Hepatocyte (in vitro differentiated cells): Measurements from ENCODE around the gene ACTR3. TPM values are rescaled to one million over a fixed set of nuclear protein-coding genes. Genes with fewer than 3 reads are reported as not detected.

Source experiments
- DNase-seq: peaks from one replicate; pipeline ENCODE4 v3.0.0-alpha.2; 2016; ENCODE audit warnings: low spot score
- H2AFZ ChIP-seq: fragments of 200-600 bp; sonication (generic); 2 replicates; pipeline ENCODE4 v1.6.0; 2016; ENCODE audit warnings: antibody characterized with exemption, mild to moderate bottlenecking
- H3K27ac ChIP-seq: fragments of 200-600 bp; sonication (generic); 2 replicates; pipeline ENCODE4 v1.5.1; 2016; ENCODE audit warnings: mild to moderate bottlenecking
- H3K27me3 ChIP-seq: fragments of 200-600 bp; sonication (generic); 2 replicates; pipeline ENCODE4 v1.6.1; 2016
- H3K36me3 ChIP-seq: fragments of 200-600 bp; sonication (generic); replicated peaks from 2 replicates; pipeline ENCODE4 v1.5.1; 2016; ENCODE audit warnings: low read depth; ENCODE audit not compliant: insufficient read depth
- H3K4me1 ChIP-seq: fragments of 200-600 bp; sonication (generic); 2 replicates; pipeline ENCODE4 v1.5.1; 2016; ENCODE audit warnings: mild to moderate bottlenecking, moderate library complexity; ENCODE audit not compliant: insufficient read depth
- H3K4me2 ChIP-seq: fragments of 200-600 bp; sonication (generic); 2 replicates; pipeline ENCODE4 v1.6.0; 2016
- H3K4me3 ChIP-seq: fragments of 200-600 bp; sonication (generic); 2 replicates; pipeline ENCODE4 v1.5.1; 2016; ENCODE audit warnings: mild to moderate bottlenecking
- H3K79me2 ChIP-seq: fragments of 200-600 bp; sonication (generic); 2 replicates; pipeline ENCODE4 v1.6.0; 2017; ENCODE audit warnings: mild to moderate bottlenecking
- H3K9me2 ChIP-seq: fragments of 200-600 bp; sonication (generic); replicated peaks from 2 replicates; pipeline ENCODE4 v1.6.0; 2017; ENCODE audit warnings: mild to moderate bottlenecking; ENCODE audit not compliant: insufficient read depth
- H3K9me3 ChIP-seq: fragments of 200-600 bp; sonication (generic); 2 replicates; pipeline ENCODE4 v1.5.1; 2016; ENCODE audit warnings: low read depth, mild to moderate bottlenecking
- H4K20me1 ChIP-seq: fragments of 200-600 bp; sonication (generic); 2 replicates; pipeline ENCODE4 v1.6.0; 2016; ENCODE audit warnings: mild to moderate bottlenecking; ENCODE audit not compliant: insufficient read depth, poor library complexity, severe bottlenecking
- EZH2 ChIP-seq: fragments of 200-600 bp; sonication (generic); IDR thresholded peaks from 2 replicates; pipeline ENCODE4 v1.6.1; 2016; ENCODE audit warnings: antibody characterized with exemption, mild to moderate bottlenecking, borderline replicate concordance
- EZH2phosphoT487 ChIP-seq: fragments of 200-600 bp; sonication (generic); IDR thresholded peaks from one replicate; pipeline ENCODE4 v1.6.1; 2018; ENCODE audit warnings: antibody characterized with exemption, mild to moderate bottlenecking, low read depth, moderate library complexity; ENCODE audit not compliant: unreplicated experiment, severe bottlenecking
- WGBS: methylation state at CpG from one replicate; pipeline ENCODE4 v1.1.6; 2016; ENCODE audit warnings: low lambda C conversion rate; ENCODE audit errors: missing lambda C conversion rate; 5-methylcytosine and 5-hydroxymethylcytosine counted together
- polyA plus RNA-seq: library from polyadenylated mRNA; unstranded; fragments of >200 nt; fragmentation: Nextera tagmentation; extraction: Ambion mirVana; gene quantifications from 2 replicates; pipeline ENCODE4 v1.2.1, GENCODE V29; 2016
- total RNA-seq: library from RNA; depleted of rRNA; stranded (reverse); fragments of >200 nt; gene quantifications from 2 replicates; pipeline ENCODE4 v1.2.3, GENCODE V29; 2014
- TF ChIP-seq, protein P1 (sequence below): fragments of 200-600 bp; sonication (generic); IDR thresholded peaks from 2 replicates; pipeline ENCODE4 v1.5.1; 2016; ENCODE audit warnings: antibody characterized with exemption, mild to moderate bottlenecking; ENCODE audit not compliant: poor library complexity

ACTR3 gene
- total and polyA plus RNA-seq, 2 experiments from 2014 or later = 140 to 194 TPM

DNA sequence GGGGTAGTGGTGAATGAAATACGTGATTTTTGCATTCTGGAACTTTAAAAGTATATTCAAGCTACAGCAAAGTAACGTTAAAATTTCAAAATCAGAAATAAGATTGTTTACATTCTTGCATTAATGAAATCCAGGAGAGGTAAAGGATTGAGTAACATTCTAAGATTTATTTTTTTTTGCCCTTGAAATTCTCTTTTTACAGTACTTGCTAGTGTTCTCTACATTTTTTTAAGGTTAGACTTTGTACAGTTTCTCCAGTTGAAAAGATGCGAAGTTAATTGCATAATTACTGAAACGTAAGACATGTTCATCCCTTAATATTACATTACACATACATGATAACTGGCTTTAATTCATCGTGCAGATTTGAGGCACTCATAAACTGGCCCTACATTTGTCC is 74.5 kb downstream of the ACTR3 start:
- Histone ChIP-seq H2AFZ (no peak overlapping the region), H3K4me1 (peaks cover 8% of the 10 kb centered on the region), H3K4me2 (no peak overlapping the region), H3K79me2 (no peaks in the 10 kb centered on the region), H3K9me2 (no peaks in the 10 kb centered on the region), H3K27ac (no peak overlapping the region), H3K27me3 (no peaks in the 10 kb centered on the region), H3K9me3 (no peaks in the 10 kb centered on the region), H4K20me1 (no peaks in the 10 kb centered on the region), H3K36me3 (no peaks in the 10 kb centered on the region), H3K4me3 (no peak overlapping the region)
- TF ChIP-seq EZH2phosphoT487 = no peak
- TF ChIP-seq, protein P1, sequence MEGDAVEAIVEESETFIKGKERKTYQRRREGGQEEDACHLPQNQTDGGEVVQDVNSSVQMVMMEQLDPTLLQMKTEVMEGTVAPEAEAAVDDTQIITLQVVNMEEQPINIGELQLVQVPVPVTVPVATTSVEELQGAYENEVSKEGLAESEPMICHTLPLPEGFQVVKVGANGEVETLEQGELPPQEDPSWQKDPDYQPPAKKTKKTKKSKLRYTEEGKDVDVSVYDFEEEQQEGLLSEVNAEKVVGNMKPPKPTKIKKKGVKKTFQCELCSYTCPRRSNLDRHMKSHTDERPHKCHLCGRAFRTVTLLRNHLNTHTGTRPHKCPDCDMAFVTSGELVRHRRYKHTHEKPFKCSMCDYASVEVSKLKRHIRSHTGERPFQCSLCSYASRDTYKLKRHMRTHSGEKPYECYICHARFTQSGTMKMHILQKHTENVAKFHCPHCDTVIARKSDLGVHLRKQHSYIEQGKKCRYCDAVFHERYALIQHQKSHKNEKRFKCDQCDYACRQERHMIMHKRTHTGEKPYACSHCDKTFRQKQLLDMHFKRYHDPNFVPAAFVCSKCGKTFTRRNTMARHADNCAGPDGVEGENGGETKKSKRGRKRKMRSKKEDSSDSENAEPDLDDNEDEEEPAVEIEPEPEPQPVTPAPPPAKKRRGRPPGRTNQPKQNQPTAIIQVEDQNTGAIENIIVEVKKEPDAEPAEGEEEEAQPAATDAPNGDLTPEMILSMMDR = no peak
- no peak for TF ChIP-seq EZH2
- WGBS = 86% methylated on average over 5 of the region's 5 CpGs
- DNase-seq = no peak

DNA sequence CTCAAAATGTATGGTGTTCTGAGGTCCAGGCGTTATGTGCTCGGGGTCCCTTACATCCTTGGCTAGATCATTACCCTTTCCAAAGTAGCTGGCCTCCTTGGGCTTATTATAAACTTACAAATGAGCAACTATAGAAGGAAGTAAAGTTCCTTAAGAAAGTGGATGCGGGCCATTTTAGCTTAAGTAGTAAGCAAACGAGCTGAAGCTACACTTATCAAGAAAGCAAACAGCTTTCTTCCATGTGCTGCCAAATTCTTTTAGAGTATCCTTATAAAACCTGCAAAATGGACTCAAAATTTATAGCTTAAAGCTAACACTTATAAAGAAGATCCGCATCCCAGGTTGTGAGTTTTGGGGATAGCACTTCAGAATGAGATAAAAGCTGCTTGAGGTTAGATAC is 75.3 kb downstream of the ACTR3 start:
- no peak overlapping the region for H3K27ac ChIP-seq
- H3K9me2 ChIP-seq = no peaks in the 10 kb centered on the region
- H3K27me3 ChIP-seq = no peaks in the 10 kb centered on the region
- H3K4me1 ChIP-seq = peaks cover 8% of the 10 kb centered on the region
- H3K4me3 ChIP-seq = no peak overlapping the region
- 89% methylated on average over 5 of the region's 5 CpGs for WGBS
- H3K36me3 ChIP-seq = no peaks in the 10 kb centered on the region
- no peaks in the 10 kb centered on the region for H4K20me1 ChIP-seq
- no peaks in the 10 kb centered on the region for H3K9me3 ChIP-seq
- no peak for DNase-seq
- H2AFZ ChIP-seq = no peak overlapping the region
- H3K79me2 ChIP-seq = no peaks in the 10 kb centered on the region
- no peak for TF ChIP-seq EZH2
- no peak for TF ChIP-seq EZH2phosphoT487
- TF ChIP-seq, protein P1 = no peak
- no peak overlapping the region for H3K4me2 ChIP-seq

- H3K4me1 ChIP-seq = peaks cover 8% of the 10 kb centered on the region
- no peaks in the 10 kb centered on the region for H3K36me3 ChIP-seq
- H3K27me3 ChIP-seq = no peaks in the 10 kb centered on the region
- H4K20me1 ChIP-seq = no peaks in the 10 kb centered on the region
- no peaks in the 10 kb centered on the region for H3K9me2 ChIP-seq
- H3K4me3 ChIP-seq = no peak overlapping the region
- no peak overlapping the region for H3K4me2 ChIP-seq
- H3K9me3 ChIP-seq = no peaks in the 10 kb centered on the region
- no peak for TF ChIP-seq EZH2
- TF ChIP-seq, protein P1 = peak; percentile 50
- 13% methylated on average over 1 of the region's 1 CpG for WGBS
- no peak overlapping the region for H3K27ac ChIP-seq
- no peak overlapping the region for H2AFZ ChIP-seq
- no peaks in the 10 kb centered on the region for H3K79me2 ChIP-seq
- DNase-seq = peak; percentile 58
Observed at GRCh38 chr2:113965644-113966043, 75.8 kb downstream of the ACTR3 start.

GRCh38 chr2:113966171-113966570 is 76.3 kb downstream of the ACTR3 start:
- Histone ChIP-seq H3K79me2 (no peaks in the 10 kb centered on the region), H3K27ac (peak overlapping the region; percentile 13), H3K4me3 (no peak overlapping the region), H3K27me3 (no peaks in the 10 kb centered on the region), H3K9me2 (no peaks in the 10 kb centered on the region), H3K9me3 (no peaks in the 10 kb centered on the region), H3K36me3 (no peaks in the 10 kb centered on the region), H2AFZ (no peak overlapping the region), H3K4me1 (peaks cover 8% of the 10 kb centered on the region), H4K20me1 (no peaks in the 10 kb centered on the region), H3K4me2 (no peak overlapping the region)
- TF ChIP-seq, protein P1 = no peak
- TF ChIP-seq EZH2phosphoT487 = no peak
- TF ChIP-seq EZH2 = no peak
- WGBS = 84% methylated on average over 5 of the region's 5 CpGs
- no peak for DNase-seq
